ENCODE data around the gene MICAL3.

The MICAL3 gene

DNA sequence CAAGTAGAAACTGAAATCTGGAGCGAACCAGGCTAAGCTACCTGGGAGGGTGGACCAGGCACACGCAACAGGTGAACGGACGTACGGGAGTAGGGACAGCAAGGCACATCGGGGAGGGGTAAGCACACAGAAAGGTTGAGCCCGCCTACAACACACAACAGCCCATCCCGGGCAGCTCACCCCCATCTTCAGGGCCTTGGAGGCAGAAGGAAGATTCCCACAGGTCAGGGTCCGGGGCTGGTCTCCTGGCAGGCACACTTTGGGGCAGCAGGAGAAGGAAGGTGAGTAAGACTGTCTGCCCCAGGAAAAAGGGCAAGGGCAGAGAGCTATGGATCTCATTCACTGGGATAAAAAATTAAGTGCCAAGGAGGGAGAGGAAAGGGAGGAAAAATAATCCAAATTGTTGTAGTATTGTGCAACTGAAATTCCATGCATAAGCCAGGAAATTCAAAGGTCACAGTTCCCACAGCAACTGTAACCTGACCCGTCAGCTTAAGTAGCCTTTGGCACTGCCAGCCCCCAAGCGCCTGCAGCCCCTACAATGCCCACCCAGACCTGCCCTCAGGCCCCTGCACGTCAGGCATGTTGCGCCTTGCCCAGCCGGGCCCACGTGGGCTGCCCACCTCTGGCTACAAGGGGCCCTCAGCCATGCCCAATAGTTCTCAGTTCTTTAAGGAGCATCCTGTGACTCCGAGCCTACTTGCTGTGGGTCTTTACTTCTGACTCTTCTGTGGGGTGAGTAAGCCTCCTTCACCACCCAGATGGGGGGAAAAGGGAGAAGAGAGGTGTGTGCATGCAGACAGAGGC is 51.8 kb downstream of the MICAL3 start:
- peak in 1 of 2 experiments; percentile 42 for DNase-seq (ENCODE audit: low read depth in 2 of 2)

DNA sequence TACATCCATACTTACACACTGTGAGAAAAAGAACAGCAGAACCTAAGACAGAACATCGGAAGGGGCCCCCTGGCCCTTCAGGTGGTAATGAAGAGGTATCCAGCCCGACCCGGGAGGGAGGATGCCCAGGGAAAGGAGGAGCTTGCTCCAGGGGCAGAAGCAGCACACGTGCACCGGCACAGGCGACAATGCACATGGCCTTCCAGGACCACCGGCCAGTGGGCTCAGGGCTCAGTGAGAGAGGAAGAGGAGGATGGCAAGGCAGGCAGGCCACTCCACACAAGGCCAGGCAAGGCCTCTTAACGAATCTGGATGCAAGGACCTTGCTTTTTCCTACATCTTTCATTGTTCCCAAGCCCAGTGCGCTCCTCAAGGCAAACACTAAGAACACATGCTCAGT is 52.6 kb downstream of the MICAL3 start:
- no peak for DNase-seq (ENCODE audit: low read depth in 2 of 2)

DNA sequence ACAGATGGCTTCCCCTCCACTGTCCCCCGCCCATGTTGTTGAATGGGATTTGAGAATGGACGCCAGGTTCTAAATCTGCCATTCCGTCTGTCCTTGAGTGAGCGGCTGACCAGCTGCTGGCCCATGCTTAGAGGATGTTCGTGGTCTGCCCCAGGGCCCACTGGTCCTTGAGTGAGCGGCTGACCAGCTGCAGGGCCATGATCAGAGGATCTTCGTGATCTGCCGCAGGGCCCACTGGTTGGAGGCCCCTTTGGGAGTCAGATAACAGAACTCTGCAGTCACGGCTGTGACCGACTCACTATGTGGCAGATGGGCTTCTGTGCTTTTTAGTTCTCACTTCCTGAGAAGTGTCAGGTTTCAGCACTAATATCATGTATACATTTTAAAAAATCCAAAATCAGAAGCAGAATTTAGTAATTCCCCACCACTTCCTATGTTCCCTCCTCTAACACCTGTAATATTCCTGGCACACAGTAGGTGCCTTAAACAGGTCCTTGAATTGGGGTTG is 54.1 kb downstream of the MICAL3 start:
- no peak for DNase-seq (ENCODE audit: low read depth in 2 of 2)

DNA sequence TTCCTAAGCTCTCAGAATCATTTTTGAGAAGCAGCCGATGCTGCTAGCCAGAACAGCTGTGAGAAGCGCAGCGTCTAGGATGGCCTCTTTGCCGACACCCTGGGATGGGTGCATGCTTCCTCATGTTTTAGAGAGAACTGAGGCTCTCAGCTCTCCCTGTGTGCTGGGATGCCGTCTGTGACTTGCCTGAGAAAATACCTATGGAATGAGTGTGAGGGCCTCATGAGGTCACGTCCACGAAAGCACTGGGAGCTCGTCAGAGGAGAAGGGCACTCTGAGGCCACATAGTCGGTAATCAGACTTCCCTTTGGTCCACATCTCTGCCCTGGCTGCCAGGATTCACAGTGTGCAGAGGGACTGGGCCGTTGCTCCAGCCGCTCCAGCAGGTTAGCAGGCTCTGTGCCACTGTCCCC is 54.7 kb downstream of the MICAL3 start:
- DNase-seq (ENCODE audit: low read depth in 2 of 2), result peak; percentile 74 to 75

DNA sequence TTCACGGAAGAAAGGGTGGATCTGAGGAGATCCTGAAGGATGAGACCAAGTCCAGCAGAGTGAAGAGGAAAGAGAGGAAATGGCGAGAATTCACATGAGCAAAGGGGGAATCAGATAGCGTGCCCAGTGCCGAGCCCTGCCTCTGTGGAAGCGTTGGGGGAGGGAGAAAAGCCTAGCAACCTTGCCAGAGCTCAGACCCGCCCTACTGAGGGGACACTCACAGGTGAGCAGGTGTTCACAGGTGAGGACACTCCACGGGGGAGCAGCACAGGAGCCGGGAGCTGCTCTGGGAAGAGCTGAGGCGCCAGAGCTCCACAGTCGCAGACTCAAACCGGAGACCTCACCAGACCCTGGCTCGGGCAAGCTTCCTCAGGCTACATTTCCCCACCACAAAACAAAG is 56.2 kb downstream of the MICAL3 start:
- no peak for DNase-seq (ENCODE audit: low read depth in 2 of 2)

DNA sequence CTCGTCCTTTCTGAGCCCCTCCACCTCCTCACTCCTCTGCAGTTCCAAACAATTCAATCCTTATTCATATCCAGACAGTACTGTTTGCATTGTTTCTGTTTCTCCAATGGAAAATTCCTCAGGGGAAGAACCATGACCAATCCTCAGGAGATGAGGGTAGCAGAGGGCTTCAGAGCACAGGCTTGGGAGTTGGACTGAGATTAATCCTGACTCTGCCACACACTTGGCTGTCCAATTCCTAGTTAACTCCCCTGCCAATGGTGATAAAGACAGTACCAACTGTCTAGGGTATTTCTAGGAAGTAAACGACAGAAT is 58.0 kb downstream of the MICAL3 start:
- no peak for DNase-seq (ENCODE audit: low read depth in 2 of 2)

DNA sequence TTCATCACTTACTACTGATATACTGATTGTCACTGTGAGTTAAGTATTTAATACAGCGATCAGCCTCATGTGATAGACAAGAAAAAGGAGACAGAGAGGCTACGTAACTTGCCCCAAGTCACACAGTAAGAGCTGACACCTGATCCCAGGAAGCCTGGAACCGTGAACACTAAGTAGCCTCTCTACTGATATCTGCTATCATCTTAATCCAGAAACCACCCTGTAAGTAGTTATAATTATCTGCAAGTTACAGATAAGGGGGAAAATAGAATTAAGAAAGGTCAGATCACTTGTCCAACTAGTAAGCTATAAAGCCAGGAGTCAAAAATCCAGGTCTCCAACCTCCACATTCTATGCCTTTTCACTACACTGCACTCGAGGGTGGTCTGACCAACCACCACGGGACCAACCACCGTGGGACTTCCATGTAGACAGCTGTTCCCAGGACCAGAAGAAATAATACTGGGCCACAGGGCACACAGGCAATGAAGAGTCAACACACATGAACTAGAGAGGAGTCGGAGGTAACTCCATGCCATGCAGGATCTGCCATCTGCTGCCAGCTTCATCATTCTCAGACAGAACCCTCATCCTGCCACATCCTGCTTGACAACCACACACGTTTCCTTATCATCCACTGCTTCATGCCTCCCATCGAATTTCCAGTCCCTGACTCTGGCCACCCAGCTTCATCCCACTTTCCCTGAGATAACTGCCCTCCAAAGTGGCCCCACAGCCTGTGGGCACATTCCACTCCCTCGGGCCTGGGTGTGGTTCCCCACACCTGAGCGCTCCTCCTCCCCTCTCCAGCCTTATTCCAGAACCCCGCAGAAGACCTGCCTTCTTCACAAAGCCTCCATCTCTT is 58.6 kb downstream of the MICAL3 start:
- DNase-seq (ENCODE audit: low read depth in 2 of 2), result no peak

DNA sequence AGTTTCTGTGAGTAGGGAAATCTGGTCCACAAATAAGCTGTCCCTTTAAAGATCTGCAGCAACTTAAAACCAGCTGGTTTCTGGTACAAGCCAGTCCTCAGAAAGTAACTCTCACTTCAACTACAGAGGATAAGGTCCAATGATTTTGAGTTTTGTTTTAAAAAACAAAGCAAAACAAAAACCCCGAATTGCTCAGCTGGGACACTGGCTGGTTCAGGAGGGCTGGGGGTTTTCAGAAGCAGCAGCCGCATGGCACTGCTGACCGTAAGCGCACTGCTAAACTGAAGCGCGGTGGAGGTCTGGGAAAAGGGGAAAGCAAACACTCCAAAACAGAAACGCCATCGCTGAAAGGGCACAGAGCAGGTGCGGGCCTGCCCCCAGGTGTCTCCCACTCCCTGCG is 59.7 kb downstream of the MICAL3 start:
- DNase-seq (ENCODE audit: low read depth in 2 of 2), result no peak

DNA sequence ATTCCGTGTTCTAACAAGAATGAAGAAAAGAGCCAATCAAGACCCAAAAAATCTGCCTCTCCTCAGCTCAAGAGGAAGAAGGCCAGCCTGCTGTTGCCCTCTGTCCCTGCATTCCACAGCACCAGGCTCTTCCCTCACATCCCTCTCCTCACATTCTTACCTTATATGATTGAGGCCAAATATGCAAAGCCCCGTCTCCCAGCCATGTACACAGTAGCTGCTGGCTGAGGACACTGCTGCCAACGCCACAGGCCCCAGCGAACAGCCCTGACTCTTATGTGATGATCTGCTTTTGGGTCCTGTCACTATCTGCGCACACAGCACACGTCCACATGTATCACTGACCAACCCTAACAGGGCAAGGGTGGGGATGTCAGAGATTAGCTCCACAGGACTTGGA is 60.2 kb downstream of the MICAL3 start:
- DNase-seq (ENCODE audit: low read depth in 2 of 2), result no peak

DNA sequence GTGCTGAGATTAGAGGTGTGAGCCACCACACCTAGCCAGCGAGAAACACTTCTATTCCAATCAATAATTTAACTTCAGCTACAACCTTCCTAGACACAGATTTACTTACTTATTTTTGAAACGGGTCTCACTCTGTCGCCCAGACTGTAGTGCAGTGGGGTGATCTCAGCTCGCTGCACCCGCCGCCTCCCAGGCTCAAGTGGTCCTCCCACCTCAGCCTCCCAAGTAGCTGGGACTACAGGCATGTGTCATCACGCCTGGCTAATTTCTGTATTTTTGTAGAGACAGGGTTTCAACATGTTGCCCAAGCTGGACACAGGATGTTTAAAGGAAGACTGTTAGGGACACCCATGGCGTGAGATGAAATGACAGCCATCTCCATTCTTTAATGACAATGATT is 61.3 kb downstream of the MICAL3 start:
- DNase-seq (ENCODE audit: low read depth in 2 of 2), result no peak

DNA sequence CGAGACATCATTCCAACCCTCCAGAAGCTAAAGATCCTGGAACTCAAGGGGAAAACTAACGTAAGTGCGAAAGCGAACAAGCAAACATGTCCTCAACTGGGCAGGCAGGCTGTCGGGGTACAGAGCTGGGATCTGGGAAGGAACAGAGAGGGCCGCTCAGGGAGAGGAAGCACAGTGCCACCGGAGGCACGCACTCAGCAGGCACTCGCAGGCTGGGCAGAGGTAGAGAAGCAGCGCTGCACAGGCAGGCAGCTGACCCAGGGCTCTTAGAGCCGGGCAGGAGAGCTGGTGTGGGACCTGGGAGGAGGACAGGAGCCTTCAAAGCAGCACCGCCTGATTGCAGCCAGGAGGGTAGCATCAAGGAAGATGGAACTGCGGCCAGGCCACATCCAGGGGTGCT is 62.2 kb downstream of the MICAL3 start:
- no peak for DNase-seq (ENCODE audit: low read depth in 2 of 2)

DNA sequence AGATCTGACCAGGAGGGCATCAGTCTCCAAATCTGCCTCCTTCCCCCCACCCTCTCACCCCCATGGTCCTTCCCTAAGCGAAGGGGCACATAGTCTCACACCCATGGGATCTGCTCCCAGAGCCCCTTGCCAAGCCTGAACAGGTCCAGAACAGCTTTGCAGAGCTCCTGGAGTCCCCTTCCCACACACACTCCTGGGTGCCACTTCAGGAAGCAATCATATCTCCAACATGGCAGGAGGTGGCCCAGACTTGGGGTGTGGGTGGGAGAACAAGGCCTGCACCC is 63.0 kb downstream of the MICAL3 start:
- DNase-seq (ENCODE audit: low read depth in 2 of 2), result no peak

DNA sequence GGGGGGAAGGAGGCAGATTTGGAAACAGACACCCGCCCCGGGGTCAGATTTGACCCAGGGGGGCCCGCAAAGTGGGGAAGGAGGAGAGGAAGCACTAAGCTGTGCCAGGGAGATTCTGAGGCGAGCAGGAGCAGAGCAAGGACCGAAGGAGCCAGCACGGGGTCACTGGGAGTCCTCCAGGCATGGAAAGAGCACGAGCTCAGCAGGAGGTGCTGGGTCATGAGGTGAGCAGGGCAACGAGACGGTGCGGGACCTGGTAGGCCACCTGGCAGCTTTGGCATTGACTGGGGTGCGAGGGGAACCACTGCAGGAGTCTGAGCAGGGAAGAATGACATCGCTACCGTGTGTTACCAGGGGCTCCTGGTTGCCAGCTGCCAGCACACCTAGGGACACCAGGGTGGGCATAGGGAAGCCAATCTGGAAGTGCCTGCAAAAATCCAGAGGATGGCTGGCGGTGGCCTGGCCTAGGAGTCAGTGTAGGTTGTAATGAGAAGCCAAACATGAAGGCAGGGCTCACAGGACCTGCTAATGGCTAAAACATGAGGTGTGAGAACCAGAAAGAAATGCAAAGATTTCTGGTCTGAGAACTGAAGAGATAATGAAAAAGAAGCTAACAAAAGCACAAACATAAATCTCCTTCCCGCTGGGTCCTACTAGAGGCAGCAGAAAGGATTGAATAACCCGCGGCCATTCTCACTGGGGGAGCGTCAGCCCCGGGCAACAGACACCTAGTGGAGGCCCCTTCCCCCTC is 63.5 kb downstream of the MICAL3 start:
- no peak for DNase-seq (ENCODE audit: low read depth in 2 of 2)

DNA sequence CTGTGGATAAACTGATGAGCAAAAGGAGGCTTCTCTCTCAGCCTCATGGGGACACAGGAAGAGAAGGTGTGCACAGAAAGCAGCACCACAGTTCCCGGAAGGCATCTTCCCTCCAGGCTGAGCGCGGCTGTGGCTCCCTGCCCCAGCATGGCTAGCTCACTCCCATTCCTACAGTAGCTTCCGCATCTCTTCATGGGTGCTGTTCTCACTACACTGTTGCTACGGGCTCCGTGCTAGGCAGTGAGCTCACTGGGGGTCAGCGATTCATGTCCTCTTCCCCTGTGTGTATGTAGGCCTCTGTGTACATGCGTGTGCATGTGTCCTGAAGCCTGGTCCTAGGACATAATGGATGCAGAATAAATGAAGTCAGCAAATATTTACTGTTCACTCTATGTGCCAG is 64.3 kb downstream of the MICAL3 start:
- no peak for DNase-seq (ENCODE audit: low read depth in 2 of 2)

DNA sequence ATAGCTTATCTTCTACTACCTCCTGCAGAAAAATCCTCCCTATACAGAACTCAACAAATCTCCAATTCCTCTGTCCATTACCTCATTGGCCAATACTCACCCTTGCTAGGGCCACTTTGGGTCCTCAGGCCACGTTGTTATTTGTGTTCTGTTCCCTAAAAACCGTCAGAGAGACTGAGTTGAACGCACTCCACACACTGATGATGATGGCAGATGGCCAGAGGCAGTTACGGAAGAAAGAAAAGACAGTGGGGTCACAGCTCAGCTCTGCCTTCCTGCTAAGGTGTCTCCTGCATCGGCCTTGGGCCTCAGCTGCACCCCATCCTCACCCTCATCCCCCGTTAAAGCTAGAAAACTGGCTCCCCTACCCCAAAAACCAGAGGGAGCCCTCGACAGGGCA is 66.2 kb downstream of the MICAL3 start:
- DNase-seq (ENCODE audit: low read depth in 2 of 2), result no peak

DNA sequence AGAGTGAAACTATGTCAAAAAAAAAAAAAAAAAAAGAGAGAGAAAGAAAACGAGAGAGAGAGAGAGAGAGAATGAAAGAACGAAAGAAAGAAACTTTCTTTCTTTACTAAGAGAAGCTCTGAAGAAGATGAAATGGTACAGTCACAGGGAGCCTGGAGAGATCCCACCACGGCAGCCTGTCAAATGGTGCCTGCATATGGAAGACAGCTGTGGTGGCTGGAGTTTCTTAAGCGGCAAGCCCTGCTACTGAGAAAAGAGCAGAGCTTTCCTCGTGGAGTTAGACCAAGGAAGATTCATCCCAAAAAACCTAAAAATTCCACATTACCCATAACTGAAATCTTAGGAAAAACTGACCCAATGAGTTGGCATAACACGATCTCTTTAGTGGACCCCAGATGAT is 66.7 kb downstream of the MICAL3 start:
- DNase-seq (ENCODE audit: low read depth in 2 of 2), result no peak

DNA sequence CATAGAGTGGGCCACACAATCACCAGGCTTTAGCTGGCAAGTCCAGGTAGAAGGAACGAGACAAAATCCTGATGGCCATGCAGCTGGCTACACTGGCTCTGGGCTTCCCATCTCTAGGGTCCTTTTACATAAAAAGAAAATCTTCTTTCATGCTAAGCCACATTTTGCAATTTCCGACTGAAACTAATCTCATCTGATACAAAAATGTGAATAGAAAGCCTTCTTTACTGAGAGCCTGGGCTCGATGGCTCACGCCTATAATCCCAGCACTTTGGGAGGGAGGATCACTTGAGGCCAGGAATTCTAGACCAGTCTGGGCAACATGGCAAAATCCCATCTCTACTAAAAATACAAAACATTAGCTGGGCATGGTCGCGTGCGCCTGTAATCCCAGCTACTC is 67.2 kb downstream of the MICAL3 start:
- no peak for DNase-seq (ENCODE audit: low read depth in 2 of 2)

DNA sequence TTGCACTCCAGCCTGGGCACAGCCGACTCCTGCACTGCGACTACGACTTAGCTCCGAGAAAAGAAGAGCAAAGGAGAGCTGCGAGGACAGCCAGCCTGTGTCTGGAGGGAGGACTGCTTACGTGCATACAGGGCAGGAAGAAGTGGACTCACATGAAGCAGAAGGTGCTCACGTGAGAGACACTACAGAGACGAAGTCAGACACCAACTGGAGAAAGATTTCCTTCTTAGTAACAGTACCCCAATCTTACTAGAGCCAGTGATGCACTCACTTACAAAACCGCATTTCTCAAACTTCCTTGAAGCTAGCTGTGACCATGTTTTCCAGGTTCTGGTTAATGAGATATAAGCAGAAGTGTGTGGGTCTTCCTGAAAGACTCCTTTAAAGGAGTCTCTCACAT is 67.7 kb downstream of the MICAL3 start:
- DNase-seq (ENCODE audit: low read depth in 2 of 2), result no peak

DNA sequence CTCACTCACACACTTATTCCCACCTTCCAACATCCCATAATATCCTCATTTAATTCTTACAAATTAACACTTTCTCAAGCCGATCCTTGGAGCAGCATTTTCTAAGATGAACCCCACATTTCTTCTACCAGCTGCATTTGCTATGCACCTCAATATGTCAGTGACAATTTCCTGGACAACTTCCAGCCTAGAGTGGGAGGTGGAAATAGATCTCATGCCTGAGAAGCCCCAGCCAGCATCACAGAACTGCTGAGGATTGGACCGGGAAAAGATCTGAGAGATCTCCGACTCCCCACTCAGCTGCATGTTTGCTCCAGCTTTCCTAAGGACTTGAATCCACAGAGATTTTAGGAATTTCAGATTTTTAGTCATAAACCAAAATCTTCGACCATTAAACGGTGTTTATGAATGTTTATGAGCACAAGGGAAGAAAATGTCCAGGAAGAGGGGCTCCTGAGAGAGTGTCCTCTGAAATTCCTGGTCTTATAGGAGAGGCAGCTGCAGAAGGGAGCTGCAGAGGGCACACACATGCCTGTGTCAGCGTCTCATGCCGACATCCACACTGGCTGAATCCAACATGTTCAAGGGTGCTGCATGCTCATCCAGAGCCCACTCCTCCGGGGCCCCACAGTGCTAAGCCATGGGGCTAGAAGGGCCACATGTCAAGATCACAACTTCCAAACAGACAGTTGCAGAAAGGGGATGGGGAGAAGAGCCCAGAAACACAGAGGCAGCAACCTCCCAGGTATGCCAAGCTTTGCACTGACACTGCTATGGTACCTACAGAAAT is 68.6 kb downstream of the MICAL3 start:
- no peak for DNase-seq (ENCODE audit: low read depth in 2 of 2)

DNA sequence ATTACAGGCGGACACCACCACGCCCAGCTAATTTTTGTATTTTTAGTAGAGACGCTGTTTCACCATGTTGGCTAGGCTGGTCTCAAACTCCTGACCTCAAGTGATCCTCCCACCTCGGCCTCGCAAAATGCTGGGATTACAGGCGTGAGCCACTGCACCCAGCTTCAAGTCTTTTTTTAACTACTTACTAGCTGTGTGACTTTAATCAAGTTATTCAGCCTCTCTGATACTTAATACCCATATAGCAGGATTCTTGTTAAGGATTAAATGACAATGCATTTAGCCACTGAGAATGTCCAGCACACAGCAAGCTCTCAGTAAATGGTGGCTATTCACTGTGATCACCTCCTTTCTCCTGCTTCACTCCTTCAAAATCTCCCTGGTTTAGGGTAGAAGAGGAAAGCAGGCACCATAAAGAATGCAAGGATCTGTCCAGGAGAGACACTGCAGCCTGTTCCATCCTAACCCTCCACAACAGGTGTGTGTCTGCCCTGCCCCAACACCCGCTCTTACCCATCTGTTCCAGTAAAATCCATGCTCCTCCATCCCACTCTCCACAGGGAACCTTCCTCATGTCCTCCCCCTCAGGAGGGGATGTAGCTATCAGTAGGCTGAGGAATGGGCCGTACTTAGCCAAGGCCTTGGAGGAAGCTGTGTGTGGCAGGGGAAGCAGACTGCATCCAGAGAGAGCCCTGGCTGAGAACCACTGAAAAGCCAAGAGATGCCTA is 69.3 kb downstream of the MICAL3 start:
- no peak for DNase-seq (ENCODE audit: low read depth in 2 of 2)

DNA sequence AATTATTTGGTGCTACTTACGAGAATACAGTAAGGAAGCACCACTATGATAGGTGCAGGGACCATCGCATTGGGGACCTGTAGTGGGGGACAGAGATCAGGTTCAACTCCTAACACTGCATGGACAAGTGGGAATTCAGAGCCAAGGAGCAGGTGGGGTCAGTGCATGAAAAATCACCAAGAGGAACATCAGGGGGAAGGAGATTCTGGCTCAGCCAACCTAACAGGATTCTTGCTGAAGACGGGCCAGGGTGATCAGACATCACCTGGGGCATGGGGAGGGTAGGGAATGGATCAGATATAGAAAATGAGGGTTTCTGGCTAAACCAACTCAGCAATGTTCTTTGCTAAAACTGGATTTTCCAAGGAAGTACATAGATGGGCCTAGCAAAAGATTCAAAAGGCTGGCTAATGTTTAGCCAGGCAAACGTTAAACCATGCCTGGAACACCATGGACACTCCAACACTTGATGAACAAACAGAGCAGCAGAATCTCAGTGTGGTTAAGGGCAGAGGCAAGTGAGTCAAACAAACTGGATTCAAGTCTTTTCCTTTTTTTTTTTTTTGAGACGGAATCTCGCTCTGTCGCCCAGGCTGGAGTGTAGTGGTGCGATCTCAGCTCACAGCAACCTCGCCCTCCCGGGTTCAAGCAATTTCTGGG is 70.0 kb downstream of the MICAL3 start:
- DNase-seq (ENCODE audit: low read depth in 2 of 2), result no peak

All from fibroblast of skin of left quadriceps (primary cell).